A673 (cell line): ENCODE data around the gene ENDOG. TPM values are rescaled to one million over a fixed set of nuclear protein-coding genes. Genes with fewer than 3 reads are reported as not detected.

Experiments
- BruUV-seq: library from RNA; stranded (reverse); fragments of 400-500 nt; replicated peaks from 2 replicates; lab custom pipeline; 2021; lab: Mats Ljungman, UMichigan
- CTCF ChIA-PET: fragments of 300-600 bp; sonication (Branson Sonifier 250); formaldehyde crosslinking; loops from one replicate; lab custom pipeline; 2022; ENCODE audit warnings: antibody characterized with exemption; lab: Charles Lee
- POLR2A ChIA-PET: fragments of 300-600 bp; sonication (Branson Sonifier 250); formaldehyde crosslinking; loops from one replicate; lab custom pipeline; 2022; ENCODE audit warnings: antibody characterized with exemption; ENCODE audit not compliant: low non-redundant PET; lab: Charles Lee
- DNase-seq: peaks from one replicate; pipeline ENCODE4 v3.0.0-alpha.2; 2015; ENCODE audit warnings: low spot score
- H3K27ac ChIP-seq: fragments of 200-600 bp; sonication (generic); 2 replicates; pipeline ENCODE4 v1.5.1; 2016; ENCODE audit warnings: mixed run types, low read depth, mild to moderate bottlenecking, mixed read lengths, antibody characterized with exemption, low read length; ENCODE audit not compliant: poor library complexity, severe bottlenecking
- H3K27me3 ChIP-seq: fragments of 200-600 bp; sonication (generic); replicated peaks from 2 replicates; pipeline ENCODE4 v1.6.1; 2017; ENCODE audit warnings: mixed run types, low read depth, mild to moderate bottlenecking, mixed read lengths, antibody characterized with exemption, low read length; ENCODE audit not compliant: insufficient read depth, poor library complexity
- H3K36me3 ChIP-seq: fragments of 200-600 bp; sonication (generic); 2 replicates; pipeline ENCODE4 v1.6.1; 2016; ENCODE audit warnings: mixed run types, mild to moderate bottlenecking, mixed read lengths, antibody characterized with exemption, low read length; ENCODE audit not compliant: insufficient read depth, poor library complexity, severe bottlenecking
- H3K4me1 ChIP-seq: fragments of 200-600 bp; sonication (generic); 2 replicates; pipeline ENCODE4 v1.6.1; 2017; ENCODE audit warnings: mixed run types, mild to moderate bottlenecking, mixed read lengths, antibody characterized with exemption, low read length; ENCODE audit not compliant: insufficient read depth, poor library complexity, severe bottlenecking
- H3K4me3 ChIP-seq: fragments of 200-600 bp; sonication (generic); 2 replicates; pipeline ENCODE4 v1.5.1; 2016; ENCODE audit warnings: low read depth, mixed run types, mild to moderate bottlenecking, mixed read lengths, low read length; ENCODE audit not compliant: poor library complexity, severe bottlenecking
- H3K9me3 ChIP-seq: fragments of 200-600 bp; sonication (generic); 2 replicates; pipeline ENCODE4 v1.6.1; 2016; ENCODE audit warnings: mixed run types, low read depth, mild to moderate bottlenecking, mixed read lengths, antibody characterized with exemption, low read length; ENCODE audit not compliant: poor library complexity, severe bottlenecking
- EZH2 ChIP-seq: fragments of 200-600 bp; sonication (generic); IDR thresholded peaks from 2 replicates; pipeline ENCODE4 v1.6.1; 2017; ENCODE audit warnings: borderline replicate concordance, low read depth, mild to moderate bottlenecking, mixed read lengths, antibody characterized with exemption, low read length; ENCODE audit not compliant: poor library complexity, severe bottlenecking
- intact Hi-C: fragments of 100-400 bp; cut with micrococcal nuclease; formaldehyde crosslinking; loops from one replicate; pipeline ENCODE4 v1.10.0; 2022; ENCODE audit not compliant: unreplicated experiment
- total RNA-seq: library from RNA; stranded (reverse); gene quantifications from 2 replicates; pipeline ENCODE4 v1.2.3, GENCODE V29; 2021
- TF ChIP-seq, protein P1 (sequence below): fragments of 300-800, 200-600 bp; sonication (generic); conservative IDR thresholded peaks from 2 replicates; pipeline ENCODE4 v1.5.1; 2017; ENCODE audit warnings: low read depth, mild to moderate bottlenecking, antibody characterized with exemption, low read length, moderate library complexity, mixed read lengths

Gene ENDOG
- total RNA-seq, 1 experiment from 2014 or later: 46.7 TPM

- BruUV-seq: no TSS peak
- ChIA-PET CTCF (no interaction called here), POLR2A (no interaction called here)
- Histone ChIP-seq H3K4me3 (peak overlapping the region; percentile 86), H3K36me3 (peaks cover 6% of the 10 kb centered on the region), H3K9me3 (no peaks in the 10 kb centered on the region), H3K27ac (peak overlapping the region; percentile 66), H3K4me1 (peaks cover 7% of the 10 kb centered on the region), H3K27me3 (no peaks in the 10 kb centered on the region)
- peak; percentile 22 for DNase-seq
- intact Hi-C loops: no loop called here
- no peak for TF ChIP-seq EZH2
- TF ChIP-seq, protein P1, sequence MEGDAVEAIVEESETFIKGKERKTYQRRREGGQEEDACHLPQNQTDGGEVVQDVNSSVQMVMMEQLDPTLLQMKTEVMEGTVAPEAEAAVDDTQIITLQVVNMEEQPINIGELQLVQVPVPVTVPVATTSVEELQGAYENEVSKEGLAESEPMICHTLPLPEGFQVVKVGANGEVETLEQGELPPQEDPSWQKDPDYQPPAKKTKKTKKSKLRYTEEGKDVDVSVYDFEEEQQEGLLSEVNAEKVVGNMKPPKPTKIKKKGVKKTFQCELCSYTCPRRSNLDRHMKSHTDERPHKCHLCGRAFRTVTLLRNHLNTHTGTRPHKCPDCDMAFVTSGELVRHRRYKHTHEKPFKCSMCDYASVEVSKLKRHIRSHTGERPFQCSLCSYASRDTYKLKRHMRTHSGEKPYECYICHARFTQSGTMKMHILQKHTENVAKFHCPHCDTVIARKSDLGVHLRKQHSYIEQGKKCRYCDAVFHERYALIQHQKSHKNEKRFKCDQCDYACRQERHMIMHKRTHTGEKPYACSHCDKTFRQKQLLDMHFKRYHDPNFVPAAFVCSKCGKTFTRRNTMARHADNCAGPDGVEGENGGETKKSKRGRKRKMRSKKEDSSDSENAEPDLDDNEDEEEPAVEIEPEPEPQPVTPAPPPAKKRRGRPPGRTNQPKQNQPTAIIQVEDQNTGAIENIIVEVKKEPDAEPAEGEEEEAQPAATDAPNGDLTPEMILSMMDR: no peak
These were observed 30.6 kb upstream of the ENDOG start for GRCh38 chr9:128787659-128788058.

- H3K9me3 ChIP-seq: no peaks in the 10 kb centered on the region
- H3K27ac ChIP-seq: no peak overlapping the region
- peaks cover 10% of the 10 kb centered on the region for H3K36me3 ChIP-seq
- H3K4me3 ChIP-seq: peak overlapping the region; percentile 86
- DNase-seq: no peak
- BruUV-seq: no TSS peak
- CTCF ChIA-PET: interaction anchor here (0.6 kb wide), 1 partner anchor 835 kb away, joined by 5 read pairs; no protein-coding TSS in a partner anchor
- H3K27me3 ChIP-seq: no peaks in the 10 kb centered on the region
- TF ChIP-seq EZH2: no peak
- TF ChIP-seq, protein P1: no peak
- POLR2A ChIA-PET: no interaction called here
- intact Hi-C loops: no loop called here
- peaks cover 4% of the 10 kb centered on the region for H3K4me1 ChIP-seq
These were observed 29.9 kb upstream of the ENDOG start for GRCh38 chr9:128788445-128788844.

- no peak for DNase-seq
- H3K36me3 ChIP-seq: peaks cover 10% of the 10 kb centered on the region
- BruUV-seq: no TSS peak
- no peaks in the 10 kb centered on the region for H3K27me3 ChIP-seq
- intact Hi-C loops: no loop called here
- no peaks in the 10 kb centered on the region for H3K4me1 ChIP-seq
- TF ChIP-seq, protein P1: no peak
- no peak for TF ChIP-seq EZH2
- CTCF ChIA-PET: no interaction called here
- no peak overlapping the region for H3K27ac ChIP-seq
- H3K4me3 ChIP-seq: no peak overlapping the region
- no peaks in the 10 kb centered on the region for H3K9me3 ChIP-seq
- POLR2A ChIA-PET: interaction anchor here (0.6 kb wide), 1 partner anchor 12 kb away, joined by 3 read pairs; no protein-coding TSS in a partner anchor
These were observed 27.8 kb upstream of the ENDOG start for GRCh38 chr9:128790536-128790935.
